ENCODE measurements around the gene SH3RF3. TPM values are rescaled to one million over a fixed set of nuclear protein-coding genes. Genes with fewer than 3 reads are reported as not detected.

The SH3RF3 gene
- polyA plus RNA-seq, 1 donor (not counting 4 experiments of a cell fraction or from before 2014, with no cell fraction given): 0.08 TPM

DNA sequence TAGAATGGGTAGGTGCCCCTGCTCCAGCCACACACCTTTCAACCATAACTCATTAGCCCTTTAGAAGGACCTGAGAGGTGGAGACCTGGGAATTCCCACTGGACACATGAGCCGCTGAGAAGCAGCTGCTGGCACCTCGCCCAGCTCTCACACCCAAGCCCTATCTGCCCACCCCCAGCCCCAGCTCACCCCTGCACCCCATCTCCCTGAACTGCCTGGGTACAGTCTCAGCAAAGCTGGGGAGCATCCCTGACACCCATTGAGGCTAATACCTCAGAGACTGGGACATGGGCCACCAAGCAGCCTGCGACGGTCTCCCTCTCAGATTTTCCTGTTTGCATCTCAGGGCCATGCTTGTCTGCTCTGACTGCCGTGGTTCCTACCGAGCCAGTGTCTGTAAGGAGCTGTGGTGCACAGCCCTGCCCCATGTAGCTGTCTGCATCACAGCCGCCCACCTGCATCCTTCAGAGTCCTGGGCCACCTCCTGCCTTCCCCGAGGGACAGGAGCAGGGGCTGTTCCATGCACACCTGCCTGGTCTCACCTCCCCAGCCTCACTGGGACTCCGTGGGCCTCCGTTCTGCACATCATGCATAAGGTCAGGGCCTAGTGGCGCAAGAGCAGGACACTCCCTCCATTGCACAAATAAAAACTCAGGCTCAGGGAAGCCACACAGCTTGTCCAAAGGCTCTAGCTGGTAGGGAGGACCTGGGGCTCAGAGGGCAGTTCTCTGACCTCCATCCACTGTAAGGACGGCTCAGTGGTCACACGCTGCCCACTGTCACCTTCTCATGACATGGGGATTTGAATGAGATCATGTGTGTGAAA, 394.7 kb downstream of the SH3RF3 start:
- Histone ChIP-seq H3K36me3 (ENCODE audit: control insufficient read depth in 2 of 2, extremely low read depth in 1 of 2, insufficient read depth in 2 of 2, low read length in 2 of 2) (no peaks in the 10 kb centered on the region), H3K79me2 (ENCODE audit: control insufficient read depth, insufficient read depth, low read length) (no peaks in the 10 kb centered on the region), H3K4me2 (ENCODE audit: control insufficient read depth, extremely low read depth, insufficient read depth, low read depth, low read length) (no peak overlapping the region), H3K4me3 (ENCODE audit: control insufficient read depth in 2 of 3, extremely low read depth in 1 of 3, insufficient read depth in 2 of 3, low read depth in 1 of 3, low read length in 3 of 3) (no peak overlapping the region), H2AFZ (ENCODE audit: control insufficient read depth, low read length) (no peak overlapping the region), H3K27ac (ENCODE audit: control insufficient read depth, insufficient read depth, low read length) (no peak overlapping the region), H4K20me1 (ENCODE audit: control insufficient read depth, extremely low read depth, insufficient read depth, low read length) (no peaks in the 10 kb centered on the region), H3K9me3 (ENCODE audit: control insufficient read depth, low read depth, low read length) (no peaks in the 10 kb centered on the region), H3K27me3 (ENCODE audit: control insufficient read depth, extremely low read depth, insufficient read depth, low read length) (peaks cover 14% of the 10 kb centered on the region), H3K4me1 (ENCODE audit: control insufficient read depth, extremely low read depth, insufficient read depth, low read length) (peaks cover 9% of the 10 kb centered on the region), H3K9me1 (ENCODE audit: control insufficient read depth, extremely low read depth, insufficient read depth, low read length) (no peaks in the 10 kb centered on the region), H3K9ac (ENCODE audit: control insufficient read depth, extremely low read depth, insufficient read depth, low read length) (no peak overlapping the region)
- dilution Hi-C loops (cut with MboI; ENCODE audit: extremely low pct_ligation_motif_present, low sequenced_read_pairs): no loop called here
- TF ChIP-seq, protein P1, sequence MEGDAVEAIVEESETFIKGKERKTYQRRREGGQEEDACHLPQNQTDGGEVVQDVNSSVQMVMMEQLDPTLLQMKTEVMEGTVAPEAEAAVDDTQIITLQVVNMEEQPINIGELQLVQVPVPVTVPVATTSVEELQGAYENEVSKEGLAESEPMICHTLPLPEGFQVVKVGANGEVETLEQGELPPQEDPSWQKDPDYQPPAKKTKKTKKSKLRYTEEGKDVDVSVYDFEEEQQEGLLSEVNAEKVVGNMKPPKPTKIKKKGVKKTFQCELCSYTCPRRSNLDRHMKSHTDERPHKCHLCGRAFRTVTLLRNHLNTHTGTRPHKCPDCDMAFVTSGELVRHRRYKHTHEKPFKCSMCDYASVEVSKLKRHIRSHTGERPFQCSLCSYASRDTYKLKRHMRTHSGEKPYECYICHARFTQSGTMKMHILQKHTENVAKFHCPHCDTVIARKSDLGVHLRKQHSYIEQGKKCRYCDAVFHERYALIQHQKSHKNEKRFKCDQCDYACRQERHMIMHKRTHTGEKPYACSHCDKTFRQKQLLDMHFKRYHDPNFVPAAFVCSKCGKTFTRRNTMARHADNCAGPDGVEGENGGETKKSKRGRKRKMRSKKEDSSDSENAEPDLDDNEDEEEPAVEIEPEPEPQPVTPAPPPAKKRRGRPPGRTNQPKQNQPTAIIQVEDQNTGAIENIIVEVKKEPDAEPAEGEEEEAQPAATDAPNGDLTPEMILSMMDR (optimal IDR thresholded peaks at IDR 0.05 in 1 of 3, IDR thresholded peaks at IDR 0.05 in 1 of 3, conservative IDR thresholded peaks at IDR 0.05 in 1 of 3; ENCODE audit: extremely low read depth in 1 of 3, insufficient read depth in 2 of 3, low read length in 3 of 3): no peak
- no peak for TF ChIP-seq EZH2 (IDR thresholded peaks at IDR 0.05; ENCODE audit: low read length)
- FAIRE-seq (no peak), DNase-seq (ENCODE audit: low read depth, low spot score) (no peak)

DNA sequence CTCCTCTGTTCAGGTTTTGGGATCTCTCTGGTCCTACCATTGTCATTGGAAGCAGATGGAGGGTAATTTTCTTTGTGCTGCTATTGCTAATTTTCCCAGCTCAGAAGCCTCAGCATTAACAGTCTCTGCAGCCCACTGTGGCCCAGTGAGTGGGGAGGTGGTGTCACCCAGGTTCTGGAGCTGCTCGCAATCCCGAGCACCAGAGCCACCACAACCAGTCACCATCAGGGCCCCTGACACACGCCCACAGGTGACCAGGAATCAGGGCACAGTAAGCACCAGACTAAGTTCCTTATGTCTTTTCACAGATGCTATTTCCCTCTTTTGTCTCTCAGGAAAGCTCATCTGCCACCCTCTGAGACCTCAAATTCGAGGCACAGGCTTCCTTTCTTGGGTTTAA, 396.8 kb downstream of the SH3RF3 start:
- FAIRE-seq: no peak
- H3K27me3 ChIP-seq (ENCODE audit: control insufficient read depth, extremely low read depth, insufficient read depth, low read length): peaks cover 14% of the 10 kb centered on the region
- no peaks in the 10 kb centered on the region for H3K36me3 ChIP-seq (ENCODE audit: control insufficient read depth in 2 of 2, extremely low read depth in 1 of 2, insufficient read depth in 2 of 2, low read length in 2 of 2)

More for the DNA sequence above, 396.8 kb downstream of the SH3RF3 start:
- H3K4me2 ChIP-seq (ENCODE audit: control insufficient read depth, extremely low read depth, insufficient read depth, low read depth, low read length): no peak overlapping the region
- no peaks in the 10 kb centered on the region for H3K79me2 ChIP-seq (ENCODE audit: control insufficient read depth, insufficient read depth, low read length)
- no peaks in the 10 kb centered on the region for H4K20me1 ChIP-seq (ENCODE audit: control insufficient read depth, extremely low read depth, insufficient read depth, low read length)
- H3K4me1 ChIP-seq (ENCODE audit: control insufficient read depth, extremely low read depth, insufficient read depth, low read length): no peaks in the 10 kb centered on the region
- no peaks in the 10 kb centered on the region for H3K9me1 ChIP-seq (ENCODE audit: control insufficient read depth, extremely low read depth, insufficient read depth, low read length)
- no peaks in the 10 kb centered on the region for H3K9me3 ChIP-seq (ENCODE audit: control insufficient read depth, low read depth, low read length)
- H3K9ac ChIP-seq (ENCODE audit: control insufficient read depth, extremely low read depth, insufficient read depth, low read length): no peak overlapping the region
- dilution Hi-C loops (cut with MboI; ENCODE audit: extremely low pct_ligation_motif_present, low sequenced_read_pairs): no loop called here
- H2AFZ ChIP-seq (ENCODE audit: control insufficient read depth, low read length): no peak overlapping the region
- no peak overlapping the region for H3K4me3 ChIP-seq (ENCODE audit: control insufficient read depth in 2 of 3, extremely low read depth in 1 of 3, insufficient read depth in 2 of 3, low read depth in 1 of 3, low read length in 3 of 3)
- no peak for DNase-seq (ENCODE audit: low read depth, low spot score)
- H3K27ac ChIP-seq (ENCODE audit: control insufficient read depth, insufficient read depth, low read length): no peak overlapping the region
- no peak for TF ChIP-seq EZH2 (IDR thresholded peaks at IDR 0.05; ENCODE audit: low read length)
- TF ChIP-seq, protein P1 (optimal IDR thresholded peaks at IDR 0.05 in 1 of 3, IDR thresholded peaks at IDR 0.05 in 1 of 3, conservative IDR thresholded peaks at IDR 0.05 in 1 of 3; ENCODE audit: extremely low read depth in 1 of 3, insufficient read depth in 2 of 3, low read length in 3 of 3): no peak

Measured in keratinocyte (primary cell).